Activated CD4-positive, alpha-beta T cell treated with anti-CD3 and anti-CD28 coated beads, Interleukin-2, amount 10 ng/mL, durations not matched to agents 7 days and 5 days (primary cell): ENCODE results near the gene SLC10A6. TPM values are rescaled to one million over a fixed set of nuclear protein-coding genes. Genes with fewer than 3 reads are reported as not detected.
A peak's percentile ranks its signal among the peaks of the same experiment; 100 is the strongest.
"Not testable (repeated sequence)": the region's sequence is repeated elsewhere in the genome, so short reads cannot be mapped to it uniquely, and the experiment has no call there.

ENCODE experiments used
- CTCF ChIA-PET: fragments of 350-600 bp; sonication (Branson Sonifier 250); formaldehyde crosslinking; loops from one replicate; lab custom pipeline; 2021; ENCODE audit warnings: antibody characterized with exemption; lab: Charles Lee
- POLR2A ChIA-PET: fragments of 350-600 bp; sonication (Branson Sonifier 250); formaldehyde crosslinking; loops from one replicate; lab custom pipeline; 2021; ENCODE audit warnings: antibody characterized with exemption; lab: Charles Lee
- DNase-seq: peaks from one replicate; pipeline ENCODE4 v3.0.0-alpha.2; 2020
- H3K27ac Mint-ChIP-seq: one replicate; pipeline ENCODE4 v1.8.0; 2021; ENCODE audit warnings: mild to moderate bottlenecking, moderate library complexity, mixed read lengths
- H3K27me3 Mint-ChIP-seq: one replicate; pipeline ENCODE4 v1.8.0; 2021; ENCODE audit warnings: mixed read lengths
- H3K36me3 Mint-ChIP-seq: one replicate; pipeline ENCODE4 v1.8.0; 2021; ENCODE audit warnings: low read depth, mixed read lengths
- H3K4me1 Mint-ChIP-seq: one replicate; pipeline ENCODE4 v1.8.0; 2021; ENCODE audit warnings: mixed read lengths
- H3K4me3 Mint-ChIP-seq: one replicate; pipeline ENCODE4 v1.8.0; 2021; ENCODE audit warnings: mild to moderate bottlenecking, moderate library complexity, mixed read lengths
- H3K9me3 Mint-ChIP-seq: one replicate; pipeline ENCODE4 v1.8.0; 2021; ENCODE audit warnings: mixed read lengths
- total RNA-seq, 2 experiments: library from RNA; stranded (reverse); gene quantifications; one replicate each; pipeline ENCODE4 v1.2.3, GENCODE V29; 2021

The SLC10A6 gene
- total RNA-seq, 2 experiments from 2014 or later: not detected

- no peak overlapping the region for H3K27ac Mint-ChIP-seq
- no peaks in the 10 kb centered on the region for H3K27me3 Mint-ChIP-seq
- H3K4me3 Mint-ChIP-seq: no peak overlapping the region
- CTCF ChIA-PET: no interaction called here
- DNase-seq: no peak
- H3K9me3 Mint-ChIP-seq: peaks cover 10% of the 10 kb centered on the region
- H3K4me1 Mint-ChIP-seq: no peaks in the 10 kb centered on the region
- H3K36me3 Mint-ChIP-seq: no peaks in the 10 kb centered on the region
- POLR2A ChIA-PET: no interaction called here
Measured at GRCh38 chr4:86876894-86877685, 27.9 kb upstream of the SLC10A6 start.

- H3K9me3 Mint-ChIP-seq: peaks cover 10% of the 10 kb centered on the region
- H3K27me3 Mint-ChIP-seq, H3K4me1 Mint-ChIP-seq, H3K27ac Mint-ChIP-seq, H3K36me3 Mint-ChIP-seq, H3K4me3 Mint-ChIP-seq, DNase-seq, POLR2A ChIA-PET: not testable (repeated sequence)
- CTCF ChIA-PET: interaction anchor here (0.6 to 0.7 kb wide), 3 partner anchors 54 to 644 kb away, joined by 4 to 5 read pairs (median 5); no protein-coding TSS in a partner anchor
Measured at GRCh38 chr4:86875436-86875835, 26.3 kb upstream of the SLC10A6 start.

- no peaks in the 10 kb centered on the region for H3K27me3 Mint-ChIP-seq
- no peaks in the 10 kb centered on the region for H3K4me1 Mint-ChIP-seq
- H3K4me3 Mint-ChIP-seq: no peak overlapping the region
- no peaks in the 10 kb centered on the region for H3K9me3 Mint-ChIP-seq
- POLR2A ChIA-PET: no interaction called here
- CTCF ChIA-PET: no interaction called here
- no peak overlapping the region for H3K27ac Mint-ChIP-seq
- no peaks in the 10 kb centered on the region for H3K36me3 Mint-ChIP-seq
- DNase-seq: no peak
Measured at GRCh38 chr4:86872135-86872534, 23.0 kb upstream of the SLC10A6 start.

- POLR2A ChIA-PET: no interaction called here
Measured at GRCh38 chr4:86870442-86871069, 21.4 kb upstream of the SLC10A6 start.

GRCh38 chr4:86857341-86858052 lies 8.3 kb upstream of the SLC10A6 start:
- Mint-ChIP-seq H3K36me3 (no peaks in the 10 kb centered on the region), H3K27ac (peak overlapping the region; percentile 7), H3K4me1 (no peaks in the 10 kb centered on the region), H3K4me3 (no peak overlapping the region), H3K27me3 (no peaks in the 10 kb centered on the region), H3K9me3 (no peaks in the 10 kb centered on the region)
- CTCF ChIA-PET: no interaction called here
- DNase-seq: no peak
- POLR2A ChIA-PET: no interaction called here

More at GRCh38 chr4:86870442-86871069, 21.4 kb upstream of the SLC10A6 start:
- CTCF ChIA-PET: no interaction called here
- H3K4me1 Mint-ChIP-seq: no peaks in the 10 kb centered on the region
- no peak for DNase-seq
- H3K27ac Mint-ChIP-seq: no peak overlapping the region
- H3K9me3 Mint-ChIP-seq: no peaks in the 10 kb centered on the region
- no peak overlapping the region for H3K4me3 Mint-ChIP-seq
- H3K27me3 Mint-ChIP-seq: no peaks in the 10 kb centered on the region
- H3K36me3 Mint-ChIP-seq: no peaks in the 10 kb centered on the region

GRCh38 chr4:86856896-86857295 lies 7.7 kb upstream of the SLC10A6 start:
- Mint-ChIP-seq H3K9me3 (no peaks in the 10 kb centered on the region), H3K27me3 (no peaks in the 10 kb centered on the region), H3K27ac (no peak overlapping the region), H3K36me3 (no peaks in the 10 kb centered on the region), H3K4me3 (no peak overlapping the region), H3K4me1 (no peaks in the 10 kb centered on the region)
- DNase-seq: no peak
- ChIA-PET CTCF (no interaction called here), POLR2A (no interaction called here)

GRCh38 chr4:86855572-86855971 lies 6.4 kb upstream of the SLC10A6 start:
- Mint-ChIP-seq H3K4me3 (no peak overlapping the region), H3K27ac (no peak overlapping the region), H3K4me1 (no peaks in the 10 kb centered on the region), H3K36me3 (no peaks in the 10 kb centered on the region), H3K9me3 (no peaks in the 10 kb centered on the region), H3K27me3 (no peaks in the 10 kb centered on the region)
- ChIA-PET CTCF (interaction anchor here (0.6 kb wide), 1 partner anchor 8 kb away, joined by 3 read pairs; no protein-coding TSS in a partner anchor), POLR2A (no interaction called here)
- no peak for DNase-seq

- Mint-ChIP-seq H3K27ac (no peak overlapping the region), H3K27me3 (no peaks in the 10 kb centered on the region), H3K4me1 (no peaks in the 10 kb centered on the region), H3K9me3 (no peaks in the 10 kb centered on the region), H3K4me3 (no peak overlapping the region), H3K36me3 (no peaks in the 10 kb centered on the region)
- CTCF ChIA-PET: no interaction called here
- DNase-seq: no peak
- POLR2A ChIA-PET: no interaction called here
Measured at GRCh38 chr4:86853209-86853608, 4.0 kb upstream of the SLC10A6 start.

GRCh38 chr4:86848136-86848535 lies 1.0 kb downstream of the SLC10A6 start:
- H3K27ac Mint-ChIP-seq: no peak overlapping the region
- ChIA-PET POLR2A (no interaction called here), CTCF (interaction anchor here (0.7 kb wide), 1 partner anchor 7 kb away, joined by 3 read pairs; no protein-coding TSS in a partner anchor)
- no peak for DNase-seq
- H3K9me3 Mint-ChIP-seq: no peaks in the 10 kb centered on the region
- H3K27me3 Mint-ChIP-seq: no peaks in the 10 kb centered on the region
- H3K4me3 Mint-ChIP-seq: no peak overlapping the region
- no peaks in the 10 kb centered on the region for H3K4me1 Mint-ChIP-seq
- no peaks in the 10 kb centered on the region for H3K36me3 Mint-ChIP-seq

GRCh38 chr4:86847571-86847970 lies 1.6 kb downstream of the SLC10A6 start:
- CTCF ChIA-PET: interaction anchor here (0.7 kb wide), 1 partner anchor 8 kb away, joined by 3 read pairs; no protein-coding TSS in a partner anchor
- H3K27ac Mint-ChIP-seq: no peak overlapping the region
- no peaks in the 10 kb centered on the region for H3K27me3 Mint-ChIP-seq
- POLR2A ChIA-PET: no interaction called here
- H3K36me3 Mint-ChIP-seq: no peaks in the 10 kb centered on the region
- H3K4me3 Mint-ChIP-seq: no peak overlapping the region
- DNase-seq: no peak
- H3K9me3 Mint-ChIP-seq: no peaks in the 10 kb centered on the region
- H3K4me1 Mint-ChIP-seq: no peaks in the 10 kb centered on the region

GRCh38 chr4:86846921-86847320 lies 2.3 kb downstream of the SLC10A6 start:
- CTCF ChIA-PET: no interaction called here
- no peaks in the 10 kb centered on the region for H3K9me3 Mint-ChIP-seq

GRCh38 chr4:86845593-86845992 lies 3.6 kb downstream of the SLC10A6 start:
- no peaks in the 10 kb centered on the region for H3K36me3 Mint-ChIP-seq
- H3K4me1 Mint-ChIP-seq: no peaks in the 10 kb centered on the region
- H3K9me3 Mint-ChIP-seq: no peaks in the 10 kb centered on the region
- no peak overlapping the region for H3K27ac Mint-ChIP-seq
- no peak overlapping the region for H3K4me3 Mint-ChIP-seq
- no peaks in the 10 kb centered on the region for H3K27me3 Mint-ChIP-seq
- no peak for DNase-seq
- CTCF ChIA-PET: no interaction called here
- POLR2A ChIA-PET: no interaction called here

More at GRCh38 chr4:86846921-86847320, 2.3 kb downstream of the SLC10A6 start:
- Mint-ChIP-seq H3K27ac (no peak overlapping the region), H3K36me3 (no peaks in the 10 kb centered on the region), H3K4me1 (no peaks in the 10 kb centered on the region), H3K27me3 (no peaks in the 10 kb centered on the region), H3K4me3 (no peak overlapping the region)
- POLR2A ChIA-PET: no interaction called here
- no peak for DNase-seq

GRCh38 chr4:86841309-86841708 lies 7.9 kb downstream of the SLC10A6 start:
- Mint-ChIP-seq H3K27ac (no peak overlapping the region), H3K4me1 (no peaks in the 10 kb centered on the region), H3K27me3 (no peaks in the 10 kb centered on the region), H3K4me3 (no peak overlapping the region), H3K36me3 (no peaks in the 10 kb centered on the region), H3K9me3 (no peaks in the 10 kb centered on the region)
- no peak for DNase-seq
- CTCF ChIA-PET: no interaction called here
- POLR2A ChIA-PET: no interaction called here
